Fibroblast of mammary gland (primary cell): ENCODE results near the gene RPL13.

ENCODE experiments used
- DNase-seq: peaks from one replicate; pipeline ENCODE4 v3.0.0-alpha.2; 2010; ENCODE audit warnings: low read depth
- H3K4me3 ChIP-seq: 2 replicates; pipeline ENCODE4 v1.5.1; 2011; ENCODE audit warnings: low read depth, mild to moderate bottlenecking, low read length, moderate library complexity; ENCODE audit not compliant: control insufficient read depth
- CTCF ChIP-seq: conservative IDR thresholded peaks from 2 replicates; pipeline ENCODE4 v1.5.1; 2011; ENCODE audit warnings: low read depth, low read length, inconsistent platforms; ENCODE audit not compliant: control insufficient read depth, insufficient read depth

Gene RPL13

GRCh38 chr16:89545044-89545830 is 15.2 kb upstream of the RPL13 start:
- no peak for DNase-seq
- H3K4me3 ChIP-seq, result no peak overlapping the region
- no peak for TF ChIP-seq CTCF

- DNase-seq, result no peak
- no peak for TF ChIP-seq CTCF
- H3K4me3 ChIP-seq, result no peak overlapping the region
Observed at GRCh38 chr16:89545831-89546574, 14.5 kb upstream of the RPL13 start.

DNA sequence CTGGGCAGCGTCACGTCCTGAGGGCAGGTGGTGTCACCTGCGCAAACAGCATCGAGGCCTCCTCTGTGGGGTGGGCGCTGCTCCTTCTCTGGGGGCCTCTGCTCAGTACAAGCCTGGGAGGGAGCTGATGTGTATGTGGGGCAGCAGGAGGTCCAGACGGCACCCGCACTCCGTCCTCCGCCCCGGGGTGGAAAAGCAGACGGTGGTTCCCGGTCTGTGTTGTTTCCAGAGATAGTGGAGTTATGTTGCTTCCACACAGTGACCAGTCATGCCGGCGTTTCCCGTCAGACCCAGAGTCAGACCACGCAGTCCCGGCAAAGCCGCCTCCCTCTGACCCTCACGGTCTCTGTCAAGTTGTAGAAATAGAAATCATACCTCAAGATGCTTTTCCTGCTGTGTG is 13.7 kb upstream of the RPL13 start:
- DNase-seq, result no peak
- TF ChIP-seq CTCF, result no peak
- H3K4me3 ChIP-seq, result no peak overlapping the region

DNA sequence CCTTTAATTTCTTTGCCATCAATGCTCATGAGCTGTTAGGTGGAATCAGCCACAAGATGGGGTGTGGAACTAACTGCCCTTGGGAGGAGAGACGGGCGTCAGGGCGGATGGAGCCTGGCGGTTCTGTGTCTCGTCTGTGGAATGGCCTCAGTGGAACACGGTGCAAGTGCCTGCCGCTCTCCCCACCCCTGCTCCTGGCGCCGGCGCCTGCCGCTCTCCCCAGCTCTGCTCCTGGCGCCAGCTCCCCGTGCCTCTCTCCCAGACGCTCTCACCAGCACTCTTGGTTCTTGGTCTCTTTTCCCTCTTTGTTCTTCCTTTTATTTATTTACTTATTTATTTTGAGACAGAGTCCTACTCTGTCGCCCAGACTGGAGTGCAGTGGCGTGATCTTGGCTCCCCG is 13.2 kb upstream of the RPL13 start:
- no peak overlapping the region for H3K4me3 ChIP-seq
- DNase-seq, result no peak
- no peak for TF ChIP-seq CTCF

- DNase-seq, result no peak
Observed at GRCh38 chr16:89547860-89548259, 12.6 kb upstream of the RPL13 start.

More at GRCh38 chr16:89547860-89548259, 12.6 kb upstream of the RPL13 start:
- no peak overlapping the region for H3K4me3 ChIP-seq
- no peak for TF ChIP-seq CTCF
